NCI-H2029 (cell line): ENCODE results near the gene TTC27.
"Not testable (repeated sequence)": the region's sequence is repeated elsewhere in the genome, so short reads cannot be mapped to it uniquely, and the experiment has no call there.

Experiments used
- DNase-seq: peaks from one replicate; lab custom pipeline; 2025; lab: John Stamatoyannopoulos, UW

TTC27 gene

DNA sequence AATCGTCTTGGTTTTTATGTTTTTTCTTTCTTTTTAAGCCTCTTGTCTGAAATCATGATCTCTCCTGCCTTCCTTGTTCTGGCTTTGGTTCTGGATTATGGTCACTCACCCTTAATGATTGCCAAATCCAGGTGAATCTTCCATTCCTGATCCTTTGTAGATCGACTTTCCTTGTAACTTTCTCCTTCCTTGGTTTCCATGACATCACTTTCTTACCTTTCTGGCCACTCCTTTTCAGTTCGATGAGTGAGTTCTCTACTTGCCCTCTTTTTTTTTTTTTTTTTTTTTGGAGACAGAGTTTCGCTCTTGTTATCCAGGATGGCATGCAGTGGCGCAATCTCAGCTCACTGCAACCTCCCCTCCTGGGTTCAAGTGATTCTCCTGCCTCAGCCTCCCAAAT lies 179.8 kb downstream of the TTC27 start:
- DNase-seq, result no peak

DNA sequence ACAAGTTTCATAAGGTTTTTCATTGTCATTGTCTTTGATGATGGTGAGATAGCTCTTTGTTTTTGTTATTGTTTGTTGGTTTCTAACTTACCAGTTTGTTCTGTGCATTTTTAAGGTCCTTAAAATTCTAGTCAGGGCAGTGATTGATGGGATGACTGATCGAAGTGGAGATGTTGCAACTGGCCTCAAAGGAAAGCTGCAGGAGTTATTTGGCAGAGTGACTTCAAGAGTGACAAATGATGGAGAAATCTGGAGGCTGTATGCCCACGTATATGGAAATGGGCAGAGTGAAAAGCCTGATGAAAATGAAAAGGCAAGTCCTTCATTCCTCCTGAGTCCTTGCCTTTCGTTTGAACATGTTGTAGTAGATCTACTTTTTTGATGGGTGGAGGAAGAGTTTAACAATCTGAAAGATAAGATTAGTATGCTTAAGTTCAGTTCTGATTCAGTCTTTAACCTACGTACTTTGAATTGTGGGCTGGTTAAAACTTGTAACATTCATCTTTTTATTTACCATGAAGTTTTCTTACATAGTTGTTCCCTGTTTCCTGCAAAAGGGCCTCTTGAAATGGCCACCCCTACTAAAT lies 183.2 kb downstream of the TTC27 start:
- DNase-seq, result no peak

DNA sequence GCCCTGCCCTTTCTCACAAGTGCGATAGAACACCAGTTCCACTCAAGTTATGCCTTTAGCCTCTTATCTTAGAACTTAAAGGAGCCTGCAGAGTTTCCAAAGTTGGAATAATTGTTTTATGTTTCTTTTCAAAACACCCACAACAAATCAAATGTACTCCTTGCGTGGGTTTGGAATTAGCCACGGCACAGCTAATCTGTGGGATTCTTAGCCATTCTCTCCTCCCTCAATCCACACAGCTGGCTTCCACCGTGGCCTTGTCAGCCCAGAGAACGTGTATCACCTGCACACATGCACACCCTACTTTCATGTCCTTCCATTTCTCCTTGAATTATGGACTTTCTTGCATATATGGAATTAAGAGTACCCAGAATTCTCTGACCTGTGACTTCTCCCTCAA lies 183.8 kb downstream of the TTC27 start:
- no peak for DNase-seq

DNA sequence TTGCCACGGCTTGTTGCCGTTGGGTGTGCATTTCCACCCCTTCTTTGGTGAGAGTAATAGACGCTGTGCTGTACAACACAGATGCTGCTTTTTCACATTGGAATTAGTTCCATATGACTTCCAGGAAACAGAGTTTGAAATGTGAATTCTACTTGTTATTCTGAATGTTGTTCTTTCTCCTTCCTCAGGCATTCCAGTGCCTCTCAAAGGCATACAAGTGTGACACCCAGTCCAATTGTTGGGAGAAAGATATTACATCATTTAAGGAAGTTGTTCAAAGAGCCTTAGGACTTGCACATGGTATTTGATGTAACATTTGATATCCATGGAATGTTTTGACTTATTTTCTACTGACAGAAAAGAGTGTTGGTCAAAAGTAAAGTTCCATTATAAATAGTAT lies 184.5 kb downstream of the TTC27 start:
- no peak for DNase-seq

DNA sequence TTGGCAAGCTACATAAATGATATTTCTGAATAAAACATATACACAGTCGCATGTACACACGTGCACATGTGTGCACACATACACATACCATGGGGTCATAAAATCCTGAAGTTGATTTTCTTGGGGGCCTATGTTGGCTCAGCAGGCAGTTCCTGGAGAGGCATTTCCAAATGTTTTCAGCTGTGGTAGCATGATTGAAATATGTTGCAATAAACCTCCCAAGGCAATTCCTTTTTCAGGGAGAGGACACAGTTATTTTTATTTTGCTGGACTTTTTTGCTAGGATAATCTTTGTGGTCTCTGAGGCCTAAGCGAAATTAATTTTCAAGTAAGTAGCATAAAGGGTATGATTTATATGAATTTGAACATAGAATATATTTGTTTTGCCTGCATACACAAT lies 192.2 kb downstream of the TTC27 start:
- no peak for DNase-seq

DNA sequence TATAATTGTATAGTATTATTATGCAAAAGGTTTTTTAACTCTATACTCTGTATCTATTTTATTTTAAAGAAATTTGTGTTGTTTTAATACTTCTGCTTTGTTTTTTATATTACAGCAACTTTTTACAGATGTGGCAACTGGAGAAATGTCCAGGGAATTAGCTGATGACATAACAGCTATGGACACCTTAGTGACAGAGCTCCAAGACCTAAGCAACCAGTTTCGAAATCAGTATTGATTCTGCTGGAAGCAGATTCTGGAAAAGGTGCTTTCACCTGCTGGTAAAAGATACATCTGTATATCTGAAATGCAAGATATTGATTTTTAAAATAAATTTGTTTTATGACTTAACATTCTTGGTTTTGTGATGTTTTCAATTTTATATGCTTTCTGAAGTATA lies 192.9 kb downstream of the TTC27 start:
- DNase-seq, result no peak

DNA sequence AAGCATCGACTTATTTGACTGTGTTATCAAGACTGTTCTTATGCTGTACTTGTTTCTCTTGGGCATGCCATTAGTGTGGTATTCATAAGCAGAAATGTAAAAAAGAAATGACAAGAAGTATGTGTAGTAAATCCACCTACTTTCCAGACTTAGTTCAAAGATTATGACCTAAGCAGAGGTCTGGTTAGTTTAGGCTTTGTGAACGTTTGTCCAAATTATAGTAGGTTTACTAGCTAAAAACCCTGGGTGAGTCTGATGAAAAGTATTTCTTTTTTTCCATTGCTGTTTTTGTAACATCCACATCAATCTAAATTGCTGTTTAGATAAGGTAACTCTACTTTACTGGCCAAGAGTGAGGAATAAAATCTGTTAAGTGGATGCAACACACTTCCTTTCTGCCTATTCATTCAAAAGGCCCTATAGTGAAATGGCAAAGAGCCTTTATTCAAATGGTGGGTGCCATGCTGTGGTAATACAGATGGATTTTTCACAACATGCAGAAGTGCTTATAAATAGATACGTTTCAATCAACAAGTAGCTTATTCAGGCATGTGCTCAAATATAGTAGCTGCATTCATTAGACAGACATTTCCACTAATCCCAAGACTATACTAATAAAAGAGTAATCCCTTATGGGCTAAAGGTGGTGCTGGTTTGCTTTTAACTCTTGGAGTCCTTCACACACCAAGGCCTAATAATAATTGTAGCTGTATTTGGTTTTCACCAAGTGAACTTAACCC lies 196.4 kb downstream of the TTC27 start:
- DNase-seq, result no peak

DNA sequence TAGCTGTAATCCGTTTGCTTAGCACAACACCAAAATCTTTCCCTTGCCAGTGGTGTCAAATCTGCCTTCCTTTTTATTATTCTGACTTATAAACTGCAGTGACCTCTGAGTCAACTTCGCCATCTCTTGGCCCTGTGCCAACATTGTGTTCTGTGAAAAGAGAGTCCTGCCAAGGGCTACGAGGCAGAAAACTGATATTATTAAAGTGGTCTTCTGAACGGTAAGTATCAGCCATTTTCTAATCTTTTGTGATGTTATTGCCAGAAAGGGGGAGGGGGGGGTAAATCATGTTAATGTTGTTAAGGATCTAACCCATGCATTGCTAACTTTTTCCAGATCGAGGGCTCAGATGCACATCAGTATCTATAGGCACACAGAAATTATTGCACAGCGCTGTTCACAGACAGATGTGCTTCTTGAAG lies 197.5 kb downstream of the TTC27 start:
- no peak for DNase-seq

DNA sequence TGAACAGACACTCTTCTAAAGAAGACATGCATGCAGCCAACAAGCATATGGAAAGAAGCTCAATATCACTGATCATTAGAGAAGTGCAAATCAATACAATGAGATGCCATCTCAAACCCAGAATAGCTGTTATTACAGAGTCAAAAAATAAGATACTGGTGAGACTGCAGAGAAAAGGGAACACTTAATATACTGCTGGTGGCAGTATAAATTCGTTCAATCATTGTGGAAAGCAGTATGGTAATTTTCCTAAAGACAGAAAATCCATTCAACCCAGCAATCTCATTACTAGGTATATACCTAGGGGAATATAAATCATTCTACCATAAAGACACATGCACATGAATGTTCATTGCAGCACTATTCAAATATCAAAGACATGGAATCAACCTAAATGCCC lies 202.3 kb downstream of the TTC27 start:
- DNase-seq, result no peak

DNA sequence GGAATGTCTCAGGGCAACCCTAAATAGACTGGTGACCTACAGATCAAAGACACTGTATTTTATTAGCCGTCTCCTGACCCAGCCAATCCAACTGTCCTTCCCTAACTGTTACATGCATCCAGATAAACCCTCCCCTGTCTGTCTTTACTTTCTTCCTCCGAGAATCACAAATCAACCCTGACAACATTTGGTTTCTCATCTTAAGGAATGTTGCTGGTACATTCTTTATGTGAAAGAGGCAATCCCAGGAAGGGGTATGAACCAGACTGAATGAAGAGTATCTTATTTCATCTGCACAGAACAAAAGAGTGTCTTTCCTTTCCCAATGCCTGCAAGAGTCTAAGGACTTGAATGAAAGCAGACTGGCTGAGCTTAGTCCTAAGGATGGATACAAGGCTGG lies 205.0 kb downstream of the TTC27 start:
- DNase-seq, result no peak

DNA sequence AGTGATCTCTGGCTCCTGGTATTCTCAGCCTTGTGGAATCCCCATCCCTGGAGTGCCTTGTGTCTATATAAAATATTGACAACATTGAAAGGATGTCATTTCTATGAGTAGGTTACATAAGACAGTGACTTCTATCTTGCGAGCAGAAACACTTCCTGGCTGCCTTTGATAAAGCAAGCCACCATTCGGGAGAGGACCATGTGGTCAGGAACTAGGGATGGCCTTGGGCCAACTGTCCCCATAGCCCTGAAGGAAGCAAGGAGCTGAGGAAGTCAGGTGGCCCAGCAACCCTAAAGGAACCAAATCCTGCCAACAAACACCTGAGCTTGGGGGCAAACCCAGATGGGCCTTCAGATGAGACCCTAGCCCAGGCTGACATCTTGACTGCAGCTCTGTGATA lies 205.9 kb downstream of the TTC27 start:
- no peak for DNase-seq

DNA sequence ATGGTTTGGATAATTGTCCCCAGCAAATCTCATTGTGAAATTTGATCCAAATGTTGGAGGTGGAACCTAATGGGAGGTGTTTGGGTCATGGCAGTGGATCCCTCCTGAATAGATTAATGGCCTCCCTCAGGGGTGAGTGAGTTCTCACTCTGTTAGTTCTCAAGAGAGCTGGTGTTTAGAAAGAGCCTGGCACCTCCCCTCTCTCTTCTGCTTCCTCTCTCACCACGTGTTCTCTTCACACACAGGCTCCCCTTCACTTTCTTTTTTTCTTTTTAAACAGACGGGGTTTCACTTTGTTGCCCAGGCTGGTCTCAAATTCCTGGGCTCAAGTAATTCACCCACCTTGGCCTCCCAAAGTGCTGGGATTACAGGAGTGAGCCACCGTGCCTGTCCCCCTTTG lies 207.3 kb downstream of the TTC27 start:
- no peak for DNase-seq

DNA sequence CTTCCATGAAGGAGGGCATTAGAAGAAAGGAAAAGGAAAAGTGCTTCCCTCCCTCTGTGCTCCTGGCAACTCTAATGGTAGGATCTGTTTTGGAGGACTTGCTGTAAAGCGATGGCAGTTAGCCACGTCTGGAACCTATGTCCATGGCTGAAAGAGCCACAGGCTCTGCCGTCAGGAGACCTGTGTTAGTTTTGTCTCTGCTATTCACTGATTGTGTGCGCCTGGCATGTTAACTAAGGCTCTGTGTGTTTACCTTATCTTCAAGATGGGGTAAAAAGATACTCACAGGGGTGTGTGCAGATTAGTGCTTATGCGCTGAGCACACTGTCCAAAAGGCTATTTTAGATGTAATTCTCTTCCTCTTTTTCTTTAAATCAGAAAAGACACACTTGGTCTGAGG lies 209.1 kb downstream of the TTC27 start:
- DNase-seq, result no peak

DNA sequence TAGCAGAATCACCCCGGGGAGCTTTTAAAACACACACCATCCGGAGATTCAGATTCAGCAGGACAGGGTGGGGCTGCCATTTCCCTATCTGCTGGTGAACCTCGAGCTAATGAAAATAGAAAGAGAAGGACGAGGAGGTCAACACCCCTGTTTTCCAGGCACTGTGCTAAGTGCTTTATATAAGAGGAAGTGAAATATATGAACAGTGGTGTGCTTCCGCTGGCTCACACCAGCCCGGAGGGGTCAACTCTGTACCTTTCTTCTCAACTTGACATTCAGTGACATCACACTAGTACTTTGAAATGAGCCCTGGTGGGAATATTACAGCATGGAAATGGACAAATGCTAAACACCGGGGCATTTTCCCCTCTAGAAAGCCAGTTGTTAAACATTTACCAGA lies 210.6 kb downstream of the TTC27 start:
- DNase-seq, result no peak

DNA sequence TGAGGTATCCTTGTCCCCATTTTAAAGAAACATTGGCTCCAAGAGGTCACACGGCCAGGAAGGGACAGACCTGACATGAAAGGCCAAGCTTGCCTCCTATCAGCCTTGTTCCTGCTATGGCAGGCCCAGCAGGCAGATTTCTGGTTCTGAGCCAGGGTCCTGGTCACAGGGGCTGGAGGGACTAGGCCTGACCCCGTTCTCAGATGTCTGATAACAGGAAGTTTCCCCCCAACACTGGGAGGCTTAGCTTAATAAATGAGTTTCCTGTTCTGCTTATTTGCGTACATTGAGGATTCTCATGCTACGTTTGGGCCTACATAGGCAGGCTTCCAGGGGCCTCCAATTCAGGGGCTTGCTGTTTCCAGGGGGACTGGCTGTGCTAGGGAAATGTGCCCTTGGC lies 211.1 kb downstream of the TTC27 start:
- DNase-seq, result no peak

DNA sequence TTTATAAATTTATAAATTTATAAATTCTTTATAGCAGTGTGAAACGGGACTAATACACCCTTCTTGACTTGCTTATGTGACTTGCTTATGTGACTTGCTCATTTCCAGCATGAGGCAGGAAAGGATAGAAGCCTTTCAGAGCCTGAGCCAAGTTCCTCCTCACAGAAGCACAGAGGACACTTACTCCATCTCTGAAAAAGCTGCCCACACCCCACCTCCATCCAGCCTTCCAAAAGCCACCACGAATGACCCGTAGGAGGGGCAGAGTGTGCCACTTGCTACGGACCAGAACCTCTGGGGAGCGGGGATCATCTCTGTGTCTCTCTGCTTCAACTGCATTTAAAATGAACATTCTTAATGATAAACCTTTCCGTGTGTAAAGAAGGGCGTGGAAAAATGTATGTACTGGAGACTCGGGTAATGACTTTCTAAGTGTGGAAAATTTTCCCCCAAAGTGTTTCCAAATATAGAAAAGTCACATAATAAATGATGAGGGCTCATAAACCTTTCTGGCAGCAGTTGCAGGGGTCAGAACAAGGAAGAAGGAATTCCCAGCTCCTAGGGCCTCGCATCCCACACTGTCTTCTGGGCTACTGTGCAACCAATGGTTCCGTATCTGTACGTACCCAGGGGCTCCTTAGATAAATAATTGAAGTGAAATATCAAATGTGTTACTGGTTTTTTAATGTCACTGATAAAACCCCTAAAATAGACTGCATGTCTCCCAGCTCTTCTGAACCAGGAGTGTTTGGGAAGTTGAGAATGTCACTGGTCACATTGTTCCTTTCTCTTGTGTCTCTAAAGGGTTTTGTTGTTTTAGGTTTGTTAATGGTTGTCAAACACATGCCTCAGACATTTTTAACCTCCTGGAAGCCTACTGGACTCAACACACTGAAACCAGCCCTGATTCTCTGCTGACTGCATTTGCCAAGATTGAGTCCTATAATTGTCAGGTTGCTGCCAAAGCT lies 214.4 kb downstream of the TTC27 start:
- no peak for DNase-seq

DNA sequence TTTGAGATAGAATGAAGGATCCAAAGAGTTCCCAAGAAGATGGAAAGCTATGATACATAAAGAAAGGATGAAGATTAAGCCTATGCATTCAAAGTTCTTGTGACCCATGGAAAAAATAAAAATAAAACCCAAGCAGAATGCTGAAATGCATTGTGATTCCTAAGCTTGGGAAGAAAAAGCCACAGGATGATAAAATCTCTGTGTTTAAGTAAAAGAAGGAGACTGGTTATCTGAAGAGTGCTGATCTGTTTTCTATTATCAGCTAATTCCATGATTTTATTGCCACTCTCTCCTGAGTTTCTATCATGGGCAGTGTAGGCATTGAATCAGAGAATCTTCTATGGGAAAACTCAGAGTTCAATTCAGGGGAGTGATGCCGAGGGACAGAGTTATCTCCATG lies 215.8 kb downstream of the TTC27 start:
- DNase-seq, result no peak

DNA sequence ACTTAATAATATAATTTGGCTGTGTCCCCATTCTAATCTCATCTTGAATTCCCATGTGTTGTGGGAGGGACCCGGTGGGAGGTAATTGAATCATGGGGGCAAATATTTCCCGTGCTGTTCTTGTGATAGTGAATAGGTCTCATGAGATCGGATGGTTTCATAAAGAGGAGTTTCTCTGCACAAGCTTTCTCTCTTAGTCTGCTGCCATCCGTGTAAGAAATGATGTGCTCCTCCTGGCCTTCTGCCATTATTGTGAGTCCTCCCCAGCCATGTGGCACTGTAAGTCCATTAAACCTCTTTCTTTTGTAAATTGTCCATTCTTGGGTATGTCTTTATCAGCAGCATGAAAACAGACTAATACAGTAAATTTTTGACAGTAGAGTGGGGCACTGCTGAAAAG lies 216.4 kb downstream of the TTC27 start:
- no peak for DNase-seq

DNA sequence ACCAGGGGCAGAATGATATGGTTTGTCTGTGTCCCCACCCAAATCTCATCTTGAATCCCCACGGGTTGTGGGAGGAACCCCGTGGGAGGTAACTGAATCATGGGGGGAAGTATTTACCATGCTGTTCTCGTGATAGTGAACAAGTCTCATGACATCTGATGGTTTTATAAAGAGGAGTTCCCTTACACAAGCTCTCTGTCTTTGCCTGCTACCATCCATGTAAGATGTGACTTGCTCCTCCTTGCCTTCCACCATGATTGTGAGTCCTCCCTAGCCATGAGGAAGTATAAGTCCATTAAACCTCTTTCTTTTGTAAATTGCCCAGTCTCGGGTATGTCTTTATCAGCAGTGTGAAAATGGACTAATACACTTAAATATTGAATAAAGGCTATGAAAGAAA lies 218.4 kb downstream of the TTC27 start:
- DNase-seq, result not testable (repeated sequence)

DNA sequence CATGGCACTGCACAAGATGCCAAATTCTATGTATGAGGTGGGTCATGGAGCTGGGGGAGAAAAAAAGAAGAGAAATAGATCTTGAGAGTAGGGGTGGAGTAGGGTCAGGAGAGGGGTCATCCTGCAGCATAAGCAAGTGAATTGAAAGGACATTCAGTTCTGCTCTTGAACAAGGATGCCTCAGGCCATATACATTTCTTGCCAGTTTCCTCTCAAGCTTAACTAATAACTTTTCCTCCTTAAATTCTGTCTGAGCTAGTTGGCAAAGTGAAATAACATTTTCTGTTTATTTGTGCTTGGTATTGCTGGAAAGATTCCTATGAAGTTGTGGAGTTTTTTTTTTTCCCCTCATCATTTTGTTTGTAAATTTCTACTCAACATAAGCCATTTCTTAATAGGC lies 219.9 kb downstream of the TTC27 start:
- DNase-seq, result no peak

DNA sequence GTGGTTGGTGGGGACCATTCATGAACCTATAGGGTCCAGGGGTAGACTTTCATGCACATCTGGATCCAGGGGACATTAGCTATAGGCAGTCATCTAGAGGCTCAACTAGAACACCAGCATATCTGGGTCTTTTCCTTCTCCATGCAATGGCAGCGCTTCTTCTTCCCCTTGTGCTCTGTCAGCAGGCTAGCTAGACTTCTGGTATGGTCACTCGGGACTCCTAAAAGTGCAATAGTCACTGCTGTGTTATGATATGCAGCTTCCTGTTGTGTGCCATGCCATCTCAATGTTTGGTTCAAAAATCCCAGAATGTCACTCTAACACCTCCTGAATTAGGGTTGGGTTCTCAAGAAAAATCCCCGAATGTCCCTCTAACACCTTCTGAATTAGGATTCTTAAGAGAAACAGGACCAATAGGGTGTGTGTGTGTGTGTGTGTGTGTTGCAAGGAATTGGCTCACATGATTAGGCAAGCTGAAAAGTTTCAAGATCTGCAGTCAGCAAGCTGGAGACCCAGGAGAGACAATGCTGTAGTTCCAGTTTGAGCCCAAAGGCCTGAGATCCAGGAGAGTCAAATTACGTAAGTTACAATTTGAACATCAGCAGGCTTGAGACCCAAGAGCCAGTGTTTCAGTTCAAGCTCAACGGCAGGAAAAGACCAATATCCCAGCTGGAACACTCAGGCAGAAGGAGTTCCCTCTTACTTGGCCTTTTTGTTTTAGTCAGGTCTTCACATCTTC lies 221.8 kb downstream of the TTC27 start:
- DNase-seq, result no peak

DNA sequence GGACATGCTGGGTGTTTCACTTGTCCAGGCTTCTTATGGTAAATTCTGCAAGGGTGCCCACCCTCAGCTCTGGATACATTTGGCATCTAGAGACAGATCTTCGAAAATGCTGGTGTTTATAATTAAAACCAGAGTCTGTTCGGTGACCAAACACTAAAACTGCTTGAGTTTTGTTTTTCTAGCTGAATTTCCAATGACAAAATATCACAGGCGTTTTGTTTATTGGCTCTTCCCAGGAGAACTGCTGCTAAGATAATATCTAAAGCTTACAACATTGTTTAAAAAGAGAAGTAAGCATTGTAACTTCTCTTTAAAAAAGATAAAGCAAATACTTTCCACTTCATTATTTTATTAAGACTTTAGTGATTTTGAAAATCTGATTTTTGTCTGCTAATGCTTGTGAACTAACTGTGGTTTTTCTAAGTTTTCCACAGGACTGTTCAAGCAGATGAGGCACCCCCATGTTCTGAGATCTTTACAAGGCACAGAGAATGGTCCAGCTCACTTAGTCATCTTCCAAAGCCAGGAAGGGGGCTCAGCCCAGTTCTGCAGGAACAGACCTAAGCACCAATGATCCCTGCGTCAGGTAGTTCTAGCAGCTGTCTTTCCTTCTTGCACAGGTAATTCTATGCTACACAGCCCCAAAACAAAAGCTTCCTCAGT lies 224.1 kb downstream of the TTC27 start:
- no peak for DNase-seq
